ENCODE measurements around the gene KCNJ4.

KCNJ4 gene

DNA sequence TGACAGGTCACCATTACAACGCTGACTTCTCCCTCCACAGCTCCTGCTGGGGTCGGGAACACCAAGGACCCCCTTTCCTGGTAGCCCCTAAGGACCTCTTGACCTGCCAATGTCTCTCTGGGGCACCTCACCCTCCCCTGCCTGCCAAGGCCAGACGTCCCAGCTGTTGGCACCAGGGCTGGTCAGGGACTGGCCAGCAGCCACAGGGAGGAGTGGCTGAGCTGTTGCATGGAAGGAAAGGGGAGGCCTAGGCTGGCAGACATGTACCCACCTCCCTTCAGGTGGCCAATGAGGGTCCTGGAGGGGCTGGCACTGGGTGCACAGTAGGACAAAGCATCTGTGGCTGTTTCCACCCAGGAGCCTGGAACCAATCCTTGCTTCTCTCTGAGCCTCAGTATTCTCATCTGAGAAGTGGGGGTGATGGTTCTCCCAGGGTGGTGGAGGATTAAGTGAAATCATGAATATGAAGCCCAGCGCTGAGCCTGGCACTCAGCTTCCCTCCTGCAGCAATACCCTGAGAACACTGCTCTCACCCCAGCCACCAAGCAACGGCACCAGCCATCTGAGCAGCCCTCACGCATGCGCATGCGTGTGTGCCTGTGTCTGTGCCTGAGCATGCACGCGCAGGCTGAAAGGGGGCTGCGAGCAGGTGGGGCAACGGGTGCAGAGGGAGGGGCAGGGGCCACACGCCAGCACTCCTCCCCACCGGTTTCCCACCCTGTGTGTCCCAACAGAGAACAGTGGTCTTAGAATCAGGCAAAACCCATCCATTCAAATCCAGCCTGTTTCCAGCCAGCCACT is 5.9 kb downstream of the KCNJ4 start:
- H3K79me1 ChIP-seq (replicated peaks; ENCODE audit: low read length, poor library complexity, severe bottlenecking): no peaks in the 10 kb centered on the region
- peak overlapping the region; percentile 55 for H4K91ac ChIP-seq (ENCODE audit: low read length)
- H3K23ac ChIP-seq (ENCODE audit: low read length in 2 of 2): peak overlapping the region in 1 of 2 experiments; percentile 5
- H2AK5ac ChIP-seq (ENCODE audit: low read length, severe bottlenecking): no peak overlapping the region
- H3K14ac ChIP-seq (ENCODE audit: low read length in 2 of 2): no peak overlapping the region
- no peak overlapping the region for H3K4ac ChIP-seq (ENCODE audit: low read depth in 1 of 2, low read length in 2 of 2)
- no peak overlapping the region for H2BK120ac ChIP-seq (ENCODE audit: low read depth, low read length)
- peak overlapping the region in 1 of 2 experiments; percentile 12 for H2BK12ac ChIP-seq (ENCODE audit: low read length in 2 of 2)
- H3K9me3 ChIP-seq (ENCODE audit: control insufficient read depth, low read length): no peaks in the 10 kb centered on the region
- no peak overlapping the region for H2BK15ac ChIP-seq (ENCODE audit: low read depth, poor library complexity, severe bottlenecking)
- H3K4me1 ChIP-seq (ENCODE audit: control insufficient read depth, insufficient read depth, low read depth, low read length): peaks cover 2% of the 10 kb centered on the region
- H2AFZ ChIP-seq (ENCODE audit: low read depth, low read length): no peak overlapping the region
- no peak overlapping the region for H3K18ac ChIP-seq (ENCODE audit: low read depth in 1 of 2, low read length in 2 of 2)
- H3K4me2 ChIP-seq (ENCODE audit: low read length, poor library complexity, severe bottlenecking): no peak overlapping the region
- H4K8ac ChIP-seq (ENCODE audit: low read length): no peak overlapping the region
- no peak overlapping the region for H3K27ac ChIP-seq (ENCODE audit: low read length, poor library complexity, severe bottlenecking)
- no peak overlapping the region for H3K9ac ChIP-seq (ENCODE audit: low read length)
- peak overlapping the region in 1 of 2 experiments; percentile 14 for H3K4me3 ChIP-seq (ENCODE audit: insufficient read depth in 1 of 2, low read depth in 1 of 2, low read length in 2 of 2)
- peaks cover 78 to 90% of the 10 kb centered on the region in 2 experiments for H3K27me3 ChIP-seq (ENCODE audit: control insufficient read depth in 1 of 2, insufficient read depth in 1 of 2, low read length in 2 of 2)
- 80% methylated on average over 14 of the region's 14 CpGs for WGBS
- peaks cover 0 to 2% of the 10 kb centered on the region in 2 experiments for H3K36me3 ChIP-seq (ENCODE audit: control insufficient read depth in 1 of 2, insufficient read depth in 2 of 2, low read depth in 1 of 2, low read length in 2 of 2)
- H2BK5ac ChIP-seq (ENCODE audit: low read depth, low read length, poor library complexity, severe bottlenecking): no peak overlapping the region
- DNase-seq: no peak

DNA sequence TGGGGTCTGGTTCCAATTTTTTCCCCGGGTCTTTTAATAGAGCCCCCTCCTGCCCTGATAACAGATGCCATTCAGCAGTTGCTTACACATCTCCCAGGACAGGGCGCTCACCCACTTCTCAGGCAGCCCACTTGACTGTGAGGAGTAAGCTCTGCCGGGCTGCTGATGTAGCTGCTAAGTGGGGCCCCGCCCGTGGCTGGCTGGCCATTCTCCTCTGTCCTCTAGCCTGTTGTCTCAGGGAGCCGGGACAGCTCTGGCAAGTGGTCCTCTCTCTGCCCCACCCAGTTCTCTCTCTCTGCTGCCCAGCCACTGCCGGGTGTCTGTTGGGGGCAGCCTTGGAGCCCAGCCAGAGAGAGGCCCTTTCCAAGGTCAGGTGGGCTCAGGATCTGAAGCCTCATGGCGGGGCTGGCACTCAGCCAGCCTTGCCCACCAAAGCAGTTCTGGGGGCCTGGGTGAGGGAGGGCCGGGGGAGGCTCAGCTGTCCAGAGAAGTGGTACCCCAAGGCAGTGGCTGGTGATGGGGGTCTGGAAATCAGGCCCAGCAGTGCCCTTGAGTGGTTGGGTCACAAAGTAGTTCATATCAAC is 8.9 kb downstream of the KCNJ4 start:
- no peaks in the 10 kb centered on the region for H3K36me3 ChIP-seq (ENCODE audit: control insufficient read depth in 1 of 2, insufficient read depth in 2 of 2, low read depth in 1 of 2, low read length in 2 of 2)
- H3K27me3 ChIP-seq (ENCODE audit: control insufficient read depth in 1 of 2, insufficient read depth in 1 of 2, low read length in 2 of 2): peaks cover 77 to 87% of the 10 kb centered on the region in 2 experiments
- no peak overlapping the region for H2AK5ac ChIP-seq (ENCODE audit: low read length, severe bottlenecking)
- H3K14ac ChIP-seq (ENCODE audit: low read length in 2 of 2): no peak overlapping the region
- H3K27ac ChIP-seq (ENCODE audit: low read length, poor library complexity, severe bottlenecking): no peak overlapping the region
- H4K8ac ChIP-seq (ENCODE audit: low read length): no peak overlapping the region
- H3K23ac ChIP-seq (ENCODE audit: low read length in 2 of 2): peak overlapping the region in 1 of 2 experiments; percentile 73
- H2BK120ac ChIP-seq (ENCODE audit: low read depth, low read length): no peak overlapping the region
- DNase-seq: no peak
- no peak overlapping the region for H3K18ac ChIP-seq (ENCODE audit: low read depth in 1 of 2, low read length in 2 of 2)
- no peak overlapping the region for H3K4ac ChIP-seq (ENCODE audit: low read depth in 1 of 2, low read length in 2 of 2)
- no peak overlapping the region for H2BK15ac ChIP-seq (ENCODE audit: low read depth, poor library complexity, severe bottlenecking)
- no peak overlapping the region for H2AFZ ChIP-seq (ENCODE audit: low read depth, low read length)
- 75% methylated on average over 8 of the region's 9 CpGs for WGBS
- no peak overlapping the region for H4K91ac ChIP-seq (ENCODE audit: low read length)
- H3K4me1 ChIP-seq (ENCODE audit: control insufficient read depth, insufficient read depth, low read depth, low read length): peaks cover 11% of the 10 kb centered on the region
- H3K4me3 ChIP-seq (ENCODE audit: insufficient read depth in 1 of 2, low read depth in 1 of 2, low read length in 2 of 2): no peak overlapping the region
- H3K4me2 ChIP-seq (ENCODE audit: low read length, poor library complexity, severe bottlenecking): no peak overlapping the region
- H3K79me1 ChIP-seq (replicated peaks; ENCODE audit: low read length, poor library complexity, severe bottlenecking): no peaks in the 10 kb centered on the region
- no peaks in the 10 kb centered on the region for H3K9me3 ChIP-seq (ENCODE audit: control insufficient read depth, low read length)
- no peak overlapping the region for H2BK12ac ChIP-seq (ENCODE audit: low read length in 2 of 2)
- no peak overlapping the region for H2BK5ac ChIP-seq (ENCODE audit: low read depth, low read length, poor library complexity, severe bottlenecking)
- H3K9ac ChIP-seq (ENCODE audit: low read length): no peak overlapping the region

DNA sequence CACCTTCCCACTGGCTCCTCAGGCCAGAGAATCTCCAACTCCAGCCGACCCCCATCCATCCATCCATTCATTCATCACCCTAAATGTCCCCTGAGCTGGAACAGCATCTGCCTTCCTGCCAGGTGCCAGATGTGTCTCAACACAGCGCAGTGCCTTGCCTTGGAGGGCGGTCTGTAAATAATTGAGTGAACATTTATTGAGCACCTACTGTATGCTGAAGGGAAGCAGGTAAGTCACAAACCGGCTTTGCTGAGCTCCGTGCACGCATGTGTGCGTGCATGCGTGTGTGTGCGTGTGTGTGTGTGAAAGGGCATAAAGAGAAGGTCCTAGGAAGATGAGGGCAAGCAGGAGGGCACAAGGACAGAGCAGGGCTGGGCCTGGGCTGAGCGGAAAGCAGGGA is 10.2 kb downstream of the KCNJ4 start:
- Histone ChIP-seq H2BK12ac (ENCODE audit: low read length in 2 of 2) (no peak overlapping the region), H2BK5ac (ENCODE audit: low read depth, low read length, poor library complexity, severe bottlenecking) (no peak overlapping the region), H3K18ac (ENCODE audit: low read depth in 1 of 2, low read length in 2 of 2) (no peak overlapping the region), H3K27ac (ENCODE audit: low read length, poor library complexity, severe bottlenecking) (no peak overlapping the region), H2AFZ (ENCODE audit: low read depth, low read length) (no peak overlapping the region), H2BK15ac (ENCODE audit: low read depth, poor library complexity, severe bottlenecking) (no peak overlapping the region), H3K9me3 (ENCODE audit: control insufficient read depth, low read length) (no peaks in the 10 kb centered on the region), H3K23ac (ENCODE audit: low read length in 2 of 2) (no peak overlapping the region), H3K9ac (ENCODE audit: low read length) (no peak overlapping the region), H4K8ac (ENCODE audit: low read length) (no peak overlapping the region), H3K4me2 (ENCODE audit: low read length, poor library complexity, severe bottlenecking) (no peak overlapping the region), H3K36me3 (ENCODE audit: control insufficient read depth in 1 of 2, insufficient read depth in 2 of 2, low read depth in 1 of 2, low read length in 2 of 2) (no peaks in the 10 kb centered on the region), H3K14ac (ENCODE audit: low read length in 2 of 2) (no peak overlapping the region), H3K4ac (ENCODE audit: low read depth in 1 of 2, low read length in 2 of 2) (no peak overlapping the region), H3K27me3 (ENCODE audit: control insufficient read depth in 1 of 2, insufficient read depth in 1 of 2, low read length in 2 of 2) (peaks cover 72 to 86% of the 10 kb centered on the region in 2 experiments), H4K91ac (ENCODE audit: low read length) (peak overlapping the region; percentile 35), H2BK120ac (ENCODE audit: low read depth, low read length) (no peak overlapping the region), H3K79me1 (replicated peaks; ENCODE audit: low read length, poor library complexity, severe bottlenecking) (no peaks in the 10 kb centered on the region), H2AK5ac (ENCODE audit: low read length, severe bottlenecking) (no peak overlapping the region), H3K4me3 (ENCODE audit: insufficient read depth in 1 of 2, low read depth in 1 of 2, low read length in 2 of 2) (no peak overlapping the region), H3K4me1 (ENCODE audit: control insufficient read depth, insufficient read depth, low read depth, low read length) (peaks cover 11% of the 10 kb centered on the region)
- no peak for DNase-seq
- WGBS: 94% methylated on average over 10 of the region's 10 CpGs

DNA sequence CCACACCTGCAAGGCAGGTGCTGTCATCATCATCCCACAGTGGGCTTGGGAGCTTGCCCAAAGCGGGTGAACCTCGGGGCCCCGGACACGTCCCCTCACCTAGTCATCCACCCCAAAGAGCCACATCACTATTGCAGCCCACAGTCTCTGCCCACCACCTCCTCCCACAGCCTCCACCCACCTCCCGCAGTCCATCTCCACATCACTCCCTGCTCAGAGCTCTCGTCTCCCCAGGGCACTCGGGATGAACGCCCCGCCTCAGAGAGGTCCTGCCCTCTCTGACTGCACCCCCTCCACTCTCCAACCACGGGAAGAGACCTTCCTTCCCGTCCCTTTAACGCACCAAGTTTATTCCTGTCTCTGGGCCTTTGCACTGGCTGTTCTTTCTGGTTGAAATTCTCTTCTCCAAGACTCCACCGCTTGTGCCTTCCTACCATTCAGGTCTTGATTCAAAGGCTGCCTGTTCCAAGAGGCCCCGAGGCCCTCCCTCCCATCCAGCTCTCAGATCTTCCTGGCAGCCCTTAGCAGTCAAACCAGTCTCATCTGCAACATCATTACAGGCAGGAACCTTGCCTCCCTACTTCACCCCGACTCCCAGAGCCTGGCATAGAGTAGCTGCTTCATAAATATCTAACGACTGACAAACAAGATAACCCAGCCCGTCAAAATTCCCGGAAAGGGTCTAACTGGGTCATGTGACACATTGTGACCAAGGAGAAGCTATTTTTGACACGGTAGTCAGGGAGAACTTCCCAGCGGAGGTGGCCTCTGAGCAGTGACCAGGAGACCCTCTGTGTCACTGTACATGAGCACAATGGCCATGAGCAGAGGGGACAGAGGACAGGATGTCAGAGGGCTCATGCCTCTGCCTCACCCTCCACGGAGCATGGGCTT is 11.1 kb downstream of the KCNJ4 start:
- Histone ChIP-seq H3K27me3 (ENCODE audit: control insufficient read depth in 1 of 2, insufficient read depth in 1 of 2, low read length in 2 of 2) (peaks cover 63 to 77% of the 10 kb centered on the region in 2 experiments), H3K14ac (ENCODE audit: low read length in 2 of 2) (no peak overlapping the region), H3K4ac (ENCODE audit: low read depth in 1 of 2, low read length in 2 of 2) (no peak overlapping the region), H4K8ac (ENCODE audit: low read length) (no peak overlapping the region), H3K36me3 (ENCODE audit: control insufficient read depth in 1 of 2, insufficient read depth in 2 of 2, low read depth in 1 of 2, low read length in 2 of 2) (no peaks in the 10 kb centered on the region), H3K4me3 (ENCODE audit: insufficient read depth in 1 of 2, low read depth in 1 of 2, low read length in 2 of 2) (no peak overlapping the region), H3K18ac (ENCODE audit: low read depth in 1 of 2, low read length in 2 of 2) (no peak overlapping the region), H4K91ac (ENCODE audit: low read length) (no peak overlapping the region), H3K27ac (ENCODE audit: low read length, poor library complexity, severe bottlenecking) (no peak overlapping the region), H2BK12ac (ENCODE audit: low read length in 2 of 2) (no peak overlapping the region), H2AK5ac (ENCODE audit: low read length, severe bottlenecking) (no peak overlapping the region), H2BK5ac (ENCODE audit: low read depth, low read length, poor library complexity, severe bottlenecking) (no peak overlapping the region), H2BK120ac (ENCODE audit: low read depth, low read length) (no peak overlapping the region), H3K9me3 (ENCODE audit: control insufficient read depth, low read length) (no peaks in the 10 kb centered on the region), H3K4me1 (ENCODE audit: control insufficient read depth, insufficient read depth, low read depth, low read length) (peaks cover 11% of the 10 kb centered on the region), H2BK15ac (ENCODE audit: low read depth, poor library complexity, severe bottlenecking) (no peak overlapping the region), H3K79me1 (replicated peaks; ENCODE audit: low read length, poor library complexity, severe bottlenecking) (no peaks in the 10 kb centered on the region), H2AFZ (ENCODE audit: low read depth, low read length) (no peak overlapping the region), H3K4me2 (ENCODE audit: low read length, poor library complexity, severe bottlenecking) (no peak overlapping the region), H3K23ac (ENCODE audit: low read length in 2 of 2) (no peak overlapping the region), H3K9ac (ENCODE audit: low read length) (no peak overlapping the region)
- DNase-seq: no peak
- WGBS: 76% methylated on average over 21 of the region's 21 CpGs
